Ovary (tissue), 9 donors: ENCODE results near the gene STAC. TPM values are rescaled to one million over a fixed set of nuclear protein-coding genes. Genes with fewer than 3 reads are reported as not detected.

Experiments
- DNase-seq, 5 donors: peaks; one replicate each; pipeline ENCODE4 v3.0.0-alpha.2; 2019 to 2020
- H3K27ac ChIP-seq, 2 donors: fragments of 200-600 bp; one replicate each; pipeline versions ENCODE4 v1.5.1 to v1.8.0; 2019 to 2022
- H3K27me3 ChIP-seq: fragments of 200-600 bp; one replicate; pipeline ENCODE4 v1.8.0; 2022
- H3K36me3 ChIP-seq: fragments of 200-600 bp; sonication (generic); one replicate; pipeline ENCODE4 v1.5.1; 2019
- H3K4me1 ChIP-seq: one replicate; pipeline ENCODE4 v1.8.1; 2013; ENCODE audit warnings: mild to moderate bottlenecking, moderate library complexity; ENCODE audit not compliant: insufficient read depth
- H3K4me3 ChIP-seq: fragments of 200-600 bp; sonication (generic); one replicate; pipeline ENCODE4 v1.5.1; 2017
- H3K9me3 ChIP-seq, 2 donors: fragments of 200-600 bp in 1 of 2; sonication (generic) in 1 of 2; one replicate each; pipeline versions ENCODE4 v1.5.1 to v1.8.1; 2013 to 2019; ENCODE audit warnings: mild to moderate bottlenecking in 1 of 2, moderate library complexity in 1 of 2
- EP300 ChIP-seq: sonication (generic); formaldehyde crosslinking; IDR thresholded peaks from one replicate; pipeline ENCODE4 v1.6.1; 2017; ENCODE audit warnings: antibody characterized with exemption
- POLR2A ChIP-seq: fragments of 450-650 bp; IDR thresholded peaks from one replicate; pipeline ENCODE4 v1.6.1; 2017; ENCODE audit warnings: antibody characterized with exemption, mild to moderate bottlenecking, moderate library complexity
- WGBS, 3 donors: extraction: QIAGEN DNeasy Blood & Tissue Kit in 1 of 3; methylation state at CpG; one replicate each; pipeline versions ENCODE4 v1.1.5 to v1.1.7; 2013 to 2017; 5-methylcytosine and 5-hydroxymethylcytosine counted together
- intact Hi-C, 4 donors: fragments of 100-400 bp; cut with DNase I; formaldehyde crosslinking; loops; one replicate each; pipeline versions ENCODE4 v1.11.0 to v1.15.1; 2022 to 2023
- polyA plus RNA-seq, 2 donors: library from polyadenylated mRNA; stranded (reverse); fragments of 200-250 nt in 1 of 2; fragments of 350-450 nt in 1 of 2; fragmentation: Illumina TruSeq in 1 of 2; extraction: RNeasy Lipid Tissue Mini Kit (QIAGEN cat#74804) in 1 of 2; gene quantifications; one replicate each; pipeline ENCODE4 v1.2.3, GENCODE V29; 2013 to 2014
- total RNA-seq, 7 donors: library from RNA; depleted of rRNA in 2 of 7; stranded (reverse); fragments of >200 nt in 2 of 7; fragmentation: NEBNext Ultra II Directional in 3 of 7; extraction: Animal tissue kit (Norgen Biotek cat#: 25700) in 3 of 7; gene quantifications; one replicate each; pipeline versions ENCODE4 v1.1.0 to v1.2.4, GENCODE V29; 2016 to 2023
- TF ChIP-seq, protein P1 (sequence below), 3 donors: fragments of 450-650 bp in 2 of 3; fragments of 200-600 bp in 1 of 3; IDR thresholded peaks; one replicate each; pipeline versions ENCODE4 v1.5.1 to v1.8.0; 2016 to 2022; ENCODE audit warnings: antibody characterized with exemption in 3 of 3, mild to moderate bottlenecking in 1 of 3
- donor health status: DM: no; HTN: no; CAD: no; lungs with moderate emphysema.
- donor health status: DM: no; HTN: no; CAD: no.
- donor health status: Bipolar disorder and iron deficiency.
- donor health status: DM: yes; HTN: yes; CAD: no.
- donor health status: DM: no; HTN: no; CAD: no.
- donor health status: DM: yes; HTN: yes; CAD: no.

Gene STAC
- total and polyA plus RNA-seq, 9 donors: 0.58 to 8.4 (median 1.2) TPM

- H3K27ac ChIP-seq: no peak overlapping the region
- no peak for DNase-seq
- WGBS, 3 donors: 88 to 92% (median 89%) methylated on average over 5 of the region's 5 CpGs
- no peaks in the 10 kb centered on the region for H3K4me1 ChIP-seq
- H3K4me3 ChIP-seq: no peak overlapping the region
- no peaks in the 10 kb centered on the region for H3K9me3 ChIP-seq
- H3K36me3 ChIP-seq: no peaks in the 10 kb centered on the region
- H3K27me3 ChIP-seq: no peaks in the 10 kb centered on the region
- TF ChIP-seq POLR2A (no peak), EP300 (no peak)
- TF ChIP-seq, protein P1, sequence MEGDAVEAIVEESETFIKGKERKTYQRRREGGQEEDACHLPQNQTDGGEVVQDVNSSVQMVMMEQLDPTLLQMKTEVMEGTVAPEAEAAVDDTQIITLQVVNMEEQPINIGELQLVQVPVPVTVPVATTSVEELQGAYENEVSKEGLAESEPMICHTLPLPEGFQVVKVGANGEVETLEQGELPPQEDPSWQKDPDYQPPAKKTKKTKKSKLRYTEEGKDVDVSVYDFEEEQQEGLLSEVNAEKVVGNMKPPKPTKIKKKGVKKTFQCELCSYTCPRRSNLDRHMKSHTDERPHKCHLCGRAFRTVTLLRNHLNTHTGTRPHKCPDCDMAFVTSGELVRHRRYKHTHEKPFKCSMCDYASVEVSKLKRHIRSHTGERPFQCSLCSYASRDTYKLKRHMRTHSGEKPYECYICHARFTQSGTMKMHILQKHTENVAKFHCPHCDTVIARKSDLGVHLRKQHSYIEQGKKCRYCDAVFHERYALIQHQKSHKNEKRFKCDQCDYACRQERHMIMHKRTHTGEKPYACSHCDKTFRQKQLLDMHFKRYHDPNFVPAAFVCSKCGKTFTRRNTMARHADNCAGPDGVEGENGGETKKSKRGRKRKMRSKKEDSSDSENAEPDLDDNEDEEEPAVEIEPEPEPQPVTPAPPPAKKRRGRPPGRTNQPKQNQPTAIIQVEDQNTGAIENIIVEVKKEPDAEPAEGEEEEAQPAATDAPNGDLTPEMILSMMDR (IDR thresholded peaks at IDR 0.05): no peak
- intact Hi-C loops: loop anchor here in 1 of 4 donors (10.0 kb wide), 1 partner anchor 259 kb away; no protein-coding TSS in a partner anchor
Measured at GRCh38 chr3:36483709-36484108, 103.4 kb downstream of the STAC start.

DNA sequence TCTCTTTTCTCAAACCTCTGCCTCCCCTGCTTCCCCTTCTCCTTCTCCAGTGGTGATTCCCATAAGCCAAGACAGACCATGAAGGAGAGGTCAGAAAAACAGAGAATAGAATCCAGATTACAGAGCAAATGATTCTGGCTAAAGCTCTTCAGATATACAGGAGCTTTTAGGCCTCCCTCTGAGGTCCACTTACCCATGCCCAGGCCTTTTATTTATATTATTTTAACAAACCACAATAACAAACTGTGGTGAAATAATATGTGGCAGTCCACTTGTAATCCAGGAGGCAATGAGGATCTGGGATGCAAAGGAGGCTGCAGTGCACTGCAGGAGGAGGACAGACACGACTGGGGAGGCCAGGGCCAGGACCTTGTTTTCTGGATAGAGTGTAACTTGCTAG is 104.1 kb downstream of the STAC start:
- no peaks in the 10 kb centered on the region for H3K4me1 ChIP-seq
- no peak for TF ChIP-seq POLR2A
- no peak for TF ChIP-seq EP300
- TF ChIP-seq, protein P1 (IDR thresholded peaks at IDR 0.05): no peak
- DNase-seq: no peak
- H3K36me3 ChIP-seq: no peaks in the 10 kb centered on the region
- intact Hi-C loops: loop anchor here in 1 of 4 donors (10.0 kb wide), 1 partner anchor 260 kb away; no protein-coding TSS in a partner anchor
- no peaks in the 10 kb centered on the region for H3K27me3 ChIP-seq
- H3K9me3 ChIP-seq: no peaks in the 10 kb centered on the region
- no peak overlapping the region for H3K4me3 ChIP-seq
- 32 to 75% (median 44%) methylated on average over 1 of the region's 1 CpG for WGBS, 3 donors
- H3K27ac ChIP-seq: no peak overlapping the region

GRCh38 chr3:36486009-36486795 is 105.9 kb downstream of the STAC start:
- no peak for DNase-seq
- H3K27ac ChIP-seq: no peak overlapping the region
- TF ChIP-seq, protein P1 (IDR thresholded peaks at IDR 0.05): no peak
- TF ChIP-seq EP300: no peak
- 86 to 90% (median 88%) methylated on average over 8 of the region's 8 CpGs for WGBS, 3 donors
- no peaks in the 10 kb centered on the region for H3K9me3 ChIP-seq
- intact Hi-C loops: loop anchor here in 1 of 4 donors (10.0 kb wide), 1 partner anchor 261 kb away; no protein-coding TSS in a partner anchor
- H3K36me3 ChIP-seq: no peaks in the 10 kb centered on the region
- H3K27me3 ChIP-seq: no peaks in the 10 kb centered on the region
- H3K4me1 ChIP-seq: no peaks in the 10 kb centered on the region
- no peak overlapping the region for H3K4me3 ChIP-seq

DNA sequence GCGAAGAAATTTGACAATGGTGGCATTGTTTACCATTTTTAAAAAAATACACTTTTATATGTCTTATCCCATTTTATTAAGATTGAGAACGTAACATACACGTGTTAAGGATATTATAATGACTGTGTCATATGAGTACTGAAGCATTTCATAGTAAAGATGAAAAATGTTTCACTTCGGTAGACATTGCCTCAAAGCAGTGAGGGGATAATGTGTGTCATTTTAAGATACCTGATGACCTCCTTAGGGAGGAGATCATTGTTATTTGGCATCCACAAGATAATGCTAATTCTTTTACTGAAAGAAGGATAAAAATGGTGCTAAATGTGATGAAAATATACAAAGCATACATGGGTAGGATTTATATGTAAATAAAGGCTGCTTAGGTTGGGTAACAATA is 107.3 kb downstream of the STAC start:
- Histone ChIP-seq H3K9me3 (no peaks in the 10 kb centered on the region), H3K4me1 (no peaks in the 10 kb centered on the region), H3K27ac (no peak overlapping the region), H3K4me3 (no peak overlapping the region), H3K36me3 (no peaks in the 10 kb centered on the region), H3K27me3 (no peaks in the 10 kb centered on the region)
- no peak for DNase-seq
- 88 to 89% (median 88%) methylated on average over 4 of the region's 4 CpGs for WGBS, 3 donors
- intact Hi-C loops: loop anchor here in 1 of 4 donors (10.0 kb wide), 1 partner anchor 263 kb away; no protein-coding TSS in a partner anchor
- TF ChIP-seq POLR2A (no peak), EP300 (no peak)
- TF ChIP-seq, protein P1 (IDR thresholded peaks at IDR 0.05): no peak
